GM12801 (cell line): ENCODE measurements around the gene ACAP2.

Source experiments
- TF ChIP-seq, protein P1 (sequence below): IDR thresholded peaks from one replicate; pipeline ENCODE4 v1.5.1; 2011; ENCODE audit warnings: control low read depth; ENCODE audit not compliant: insufficient read length; ENCODE audit errors: extremely low read depth

ACAP2 gene

DNA sequence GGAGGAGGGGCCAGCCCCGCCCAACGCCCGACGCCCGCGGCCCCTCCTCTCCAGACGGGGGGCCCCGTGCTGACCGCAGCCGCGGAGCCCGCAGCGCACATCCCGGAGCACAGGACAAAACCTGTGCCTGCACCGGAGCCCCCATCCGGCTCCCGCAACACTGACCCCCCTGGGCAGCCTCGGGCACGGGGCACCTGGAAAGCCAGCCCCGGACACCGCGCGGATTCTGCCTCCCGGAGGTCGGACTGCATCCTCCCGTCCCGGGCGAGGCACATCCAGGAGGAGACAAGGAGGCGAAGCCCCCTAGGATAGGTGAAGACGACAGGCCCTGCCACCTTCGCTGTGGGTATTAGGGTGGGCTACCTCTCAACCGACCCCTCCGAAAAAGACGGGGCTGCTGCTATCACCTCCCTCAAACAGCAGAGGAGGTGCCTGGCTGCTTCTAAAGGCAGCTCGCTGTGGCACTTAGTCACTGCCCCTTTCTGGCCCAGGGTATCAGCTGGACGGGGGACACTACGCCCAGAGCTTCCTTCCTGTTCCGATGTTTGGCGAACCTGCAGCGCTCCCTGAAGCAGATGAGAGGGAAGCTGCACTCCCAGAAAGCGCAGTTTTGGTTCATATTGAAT lies 182.4 kb downstream of the ACAP2 start:
- TF ChIP-seq, protein P1, sequence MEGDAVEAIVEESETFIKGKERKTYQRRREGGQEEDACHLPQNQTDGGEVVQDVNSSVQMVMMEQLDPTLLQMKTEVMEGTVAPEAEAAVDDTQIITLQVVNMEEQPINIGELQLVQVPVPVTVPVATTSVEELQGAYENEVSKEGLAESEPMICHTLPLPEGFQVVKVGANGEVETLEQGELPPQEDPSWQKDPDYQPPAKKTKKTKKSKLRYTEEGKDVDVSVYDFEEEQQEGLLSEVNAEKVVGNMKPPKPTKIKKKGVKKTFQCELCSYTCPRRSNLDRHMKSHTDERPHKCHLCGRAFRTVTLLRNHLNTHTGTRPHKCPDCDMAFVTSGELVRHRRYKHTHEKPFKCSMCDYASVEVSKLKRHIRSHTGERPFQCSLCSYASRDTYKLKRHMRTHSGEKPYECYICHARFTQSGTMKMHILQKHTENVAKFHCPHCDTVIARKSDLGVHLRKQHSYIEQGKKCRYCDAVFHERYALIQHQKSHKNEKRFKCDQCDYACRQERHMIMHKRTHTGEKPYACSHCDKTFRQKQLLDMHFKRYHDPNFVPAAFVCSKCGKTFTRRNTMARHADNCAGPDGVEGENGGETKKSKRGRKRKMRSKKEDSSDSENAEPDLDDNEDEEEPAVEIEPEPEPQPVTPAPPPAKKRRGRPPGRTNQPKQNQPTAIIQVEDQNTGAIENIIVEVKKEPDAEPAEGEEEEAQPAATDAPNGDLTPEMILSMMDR, result no peak

DNA sequence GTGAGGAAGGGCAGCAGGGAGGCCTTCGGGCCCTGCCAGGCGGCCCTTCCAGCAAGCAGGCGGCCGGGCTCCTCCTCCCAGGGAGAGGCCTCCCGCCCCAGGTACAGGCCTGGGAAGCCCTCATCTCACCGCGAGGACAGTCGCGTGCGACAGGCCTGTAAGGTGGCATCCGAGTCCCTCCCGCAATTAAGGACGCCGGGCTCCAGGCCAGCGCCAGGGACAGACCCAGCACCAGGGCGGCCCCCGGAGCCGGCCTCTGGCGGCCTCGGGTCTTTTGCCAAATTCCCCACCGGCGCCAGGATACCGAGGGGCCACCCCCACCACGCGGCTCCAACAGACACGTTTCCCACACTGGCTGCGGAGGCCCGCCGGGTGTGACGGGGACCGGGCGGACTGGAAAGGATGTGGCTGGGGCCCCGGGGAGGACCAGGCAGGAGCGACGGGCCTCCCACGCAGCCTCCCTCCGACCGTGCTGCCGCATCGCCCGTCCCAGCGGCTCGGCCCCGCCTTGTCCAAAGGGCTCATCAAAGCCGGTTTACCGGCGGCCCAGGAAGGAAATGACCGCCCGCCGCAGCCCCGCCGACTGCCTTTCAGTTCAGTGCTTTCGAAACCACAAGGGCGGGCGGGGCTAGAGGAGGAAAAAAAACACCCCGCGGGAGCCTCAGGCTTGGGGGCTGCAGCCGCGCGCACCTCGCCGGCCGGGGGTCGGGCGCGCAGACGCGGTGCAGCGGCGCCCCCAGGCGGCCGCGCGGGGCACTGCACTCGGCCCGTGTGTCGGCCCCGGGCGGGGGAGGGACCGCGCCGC lies 183.1 kb downstream of the ACAP2 start:
- TF ChIP-seq, protein P1, result no peak

GRCh38 chr3:195259154-195259474 lies 183.7 kb downstream of the ACAP2 start:
- TF ChIP-seq, protein P1, result no peak

DNA sequence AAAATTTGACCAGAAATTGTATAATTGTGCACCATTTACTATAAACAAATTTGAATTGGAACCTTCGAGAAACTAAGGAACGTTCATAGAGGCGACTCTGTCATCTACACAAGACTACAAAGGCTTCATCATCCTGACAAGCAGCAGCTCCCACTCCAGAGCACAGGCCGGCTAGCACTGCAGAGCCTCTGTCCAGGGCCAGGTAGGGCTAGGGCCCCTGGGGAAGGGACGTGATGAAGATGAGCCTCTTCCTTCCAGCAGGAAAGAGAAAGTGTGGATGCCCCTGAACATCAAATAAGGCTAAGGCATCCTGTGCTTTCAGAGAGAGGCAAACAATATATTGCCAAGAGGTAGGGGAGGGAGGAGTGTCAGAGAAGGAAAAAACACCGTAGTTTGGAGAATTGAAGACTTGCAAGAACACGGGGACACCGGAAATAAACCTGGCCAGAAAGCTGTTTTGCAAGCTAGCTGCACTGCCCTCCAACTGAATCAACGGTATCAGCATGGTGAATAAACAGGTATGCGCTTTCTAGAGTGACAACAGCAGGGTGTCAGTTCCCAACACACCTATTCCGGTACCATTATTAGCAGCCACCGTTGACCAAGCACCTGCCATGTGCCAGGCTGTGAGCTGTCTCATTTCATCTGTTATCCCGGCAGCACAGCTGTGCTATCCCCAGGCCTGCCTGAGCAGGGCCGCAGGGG lies 184.2 kb downstream of the ACAP2 start:
- TF ChIP-seq, protein P1, result no peak

- TF ChIP-seq, protein P1, result no peak
These were observed 185.1 kb downstream of the ACAP2 start for GRCh38 chr3:195257454-195258448.

DNA sequence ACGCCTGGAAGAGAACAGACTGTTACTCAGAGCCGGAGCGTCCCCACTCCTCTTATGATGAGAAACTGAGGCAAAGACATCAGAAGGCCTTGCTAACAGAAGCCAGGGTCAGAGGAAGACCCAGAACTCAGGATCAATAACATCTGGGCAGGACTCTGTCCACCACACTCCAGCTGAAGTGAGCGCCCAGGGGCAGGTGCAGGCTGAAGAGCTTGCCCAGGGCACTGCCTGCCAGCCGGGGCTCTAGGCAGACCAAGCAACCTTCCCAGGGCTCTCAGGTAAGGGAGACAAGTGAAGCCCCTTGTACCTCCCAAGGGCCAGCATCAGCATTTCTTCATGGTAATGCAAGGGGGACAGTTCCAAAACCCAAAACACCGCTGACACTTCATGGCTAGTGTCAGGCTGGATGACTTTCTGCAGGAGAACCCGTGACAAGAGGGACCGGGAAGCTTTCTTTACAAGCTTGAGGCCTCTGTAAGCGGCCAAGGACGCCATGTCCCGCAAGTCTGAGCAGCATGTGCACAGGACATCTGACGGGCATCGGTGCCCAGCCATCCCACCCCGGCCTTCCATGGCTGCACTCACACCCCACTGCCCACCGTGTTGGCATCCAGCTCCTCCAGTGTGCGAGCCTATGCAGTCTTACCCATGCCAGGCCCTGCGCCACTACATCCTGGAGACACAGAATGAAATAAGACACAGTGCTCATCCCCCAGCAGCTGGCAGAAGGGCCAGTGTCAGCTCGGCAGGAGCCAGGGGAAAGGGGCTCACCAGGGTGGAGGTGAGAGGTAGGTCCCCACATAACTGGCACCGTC lies 186.0 kb downstream of the ACAP2 start:
- TF ChIP-seq, protein P1, result no peak
